Suprapubic skin (tissue), 4 donors: ENCODE measurements around the gene TBC1D22A.

Experiments used
- CTCF ChIP-seq, 2 donors: fragments of 200-600 bp in 1 of 2; fragments of 450-650 bp in 1 of 2; sonication (generic) in 1 of 2; IDR thresholded peaks; one replicate each; pipeline ENCODE4 v1.5.1; 2016 to 2019; ENCODE audit warnings: antibody characterized with exemption in 2 of 2, mild to moderate bottlenecking in 1 of 2, moderate library complexity in 1 of 2
- EP300 ChIP-seq: sonication (generic); formaldehyde crosslinking; IDR thresholded peaks from one replicate; pipeline ENCODE4 v1.6.1; 2017; ENCODE audit warnings: antibody characterized with exemption
- POLR2A ChIP-seq, 2 donors: fragments of 450-650 bp; IDR thresholded peaks; one replicate each; pipeline ENCODE4 v1.6.1; 2017; ENCODE audit warnings: antibody characterized with exemption in 2 of 2, mild to moderate bottlenecking in 2 of 2, moderate library complexity in 2 of 2
- POLR2AphosphoS5 ChIP-seq, 3 donors: sonication (generic); formaldehyde crosslinking; IDR thresholded peaks; one replicate each; pipeline ENCODE4 v1.6.1; 2017; ENCODE audit warnings: antibody characterized with exemption in 3 of 3

GRCh38 chr22:47180796-47181195 lies 418.3 kb downstream of the TBC1D22A start:
- TF ChIP-seq POLR2A (IDR thresholded peaks at IDR 0.05), result no peak
- no peak for TF ChIP-seq CTCF (IDR thresholded peaks at IDR 0.05)
- no peak for TF ChIP-seq POLR2AphosphoS5 (IDR thresholded peaks at IDR 0.05)
- no peak for TF ChIP-seq EP300
